ENCODE measurements around the gene PLOD3.
"Not testable (repeated sequence)": the region's sequence is repeated elsewhere in the genome, so short reads cannot be mapped to it uniquely, and the experiment has no call there.

Gene PLOD3

DNA sequence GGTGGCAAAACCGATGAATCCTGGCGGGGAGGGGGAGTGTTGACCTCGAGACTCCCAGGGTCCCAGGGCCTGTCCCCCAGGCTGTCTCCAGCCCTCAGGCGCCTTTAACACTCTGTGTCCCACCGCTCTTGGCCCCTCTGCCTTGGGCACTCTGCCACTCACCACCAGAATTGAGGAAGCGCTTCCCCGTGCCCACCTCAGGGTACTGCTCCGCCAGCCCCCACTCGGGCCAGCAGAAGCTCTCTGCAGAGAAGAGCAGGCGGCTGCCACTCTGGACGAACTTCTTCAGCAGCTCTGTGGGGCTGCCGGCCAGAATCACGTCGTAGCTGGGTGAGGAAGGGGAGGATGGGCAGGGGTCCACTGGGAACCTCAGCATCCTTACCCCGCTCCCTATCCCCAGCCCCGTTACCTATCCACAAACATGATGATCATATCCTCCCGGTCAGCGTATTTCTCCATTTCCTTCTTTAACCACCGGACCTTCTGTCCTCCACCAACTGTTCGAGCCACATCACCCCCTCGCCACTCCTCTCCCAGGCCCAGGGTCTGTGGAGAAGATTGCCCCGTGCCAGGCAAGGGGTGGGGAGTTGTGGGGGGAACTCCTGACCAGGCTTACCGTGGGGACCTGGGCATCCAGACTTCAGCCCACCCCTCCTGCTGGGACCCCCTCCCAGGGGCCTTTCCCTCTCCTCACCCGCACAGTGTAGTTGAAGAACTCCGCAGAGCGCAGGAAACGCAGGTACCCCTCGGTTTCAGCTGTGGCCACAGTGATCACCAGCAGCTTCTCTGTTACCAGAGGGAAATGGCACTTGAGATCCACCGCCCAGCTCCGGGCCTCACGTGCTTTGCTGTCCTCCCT lies 1.2 kb downstream of the PLOD3 start:
- Histone ChIP-seq H3K27me3 (ENCODE audit: control insufficient read depth, insufficient read depth, low read length) (no peaks in the 10 kb centered on the region), H3K27ac (ENCODE audit: low read depth, low read length) (no peak overlapping the region), H3K36me3 (ENCODE audit: control insufficient read depth, insufficient read depth, low read length) (peaks cover 5% of the 10 kb centered on the region), H3K4me1 (ENCODE audit: control insufficient read depth, insufficient read depth, low read length) (peaks cover 13% of the 10 kb centered on the region), H3K9ac (ENCODE audit: low read length) (peak overlapping the region; percentile 69), H3K4me3 (ENCODE audit: low read length) (peak overlapping the region; percentile 80)

DNA sequence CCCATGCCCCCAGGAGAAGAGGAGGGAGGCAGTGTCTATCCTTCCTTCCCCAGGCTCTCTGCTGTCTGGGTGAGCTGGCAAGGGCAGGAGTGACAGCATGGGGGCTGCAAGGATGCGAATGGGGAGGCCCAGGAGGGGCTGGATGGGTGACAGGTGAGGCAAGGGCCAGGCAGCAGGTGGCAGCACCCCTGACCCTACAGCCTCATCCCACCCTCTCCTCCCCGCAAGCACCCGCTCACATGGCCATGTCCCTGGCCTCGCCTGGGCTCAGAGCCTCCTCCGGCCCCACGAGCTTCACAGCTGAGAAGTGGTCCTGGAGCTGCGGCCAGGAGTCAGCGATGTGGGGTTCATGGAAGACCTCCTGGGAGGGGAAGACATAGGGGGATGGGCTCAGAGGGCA lies 5.4 kb downstream of the PLOD3 start:
- Histone ChIP-seq H3K27me3 (ENCODE audit: control insufficient read depth, insufficient read depth, low read length) (no peaks in the 10 kb centered on the region), H3K36me3 (ENCODE audit: control insufficient read depth, insufficient read depth, low read length) (peaks cover 15% of the 10 kb centered on the region), H3K9ac (ENCODE audit: low read length) (no peak overlapping the region), H3K4me1 (ENCODE audit: control insufficient read depth, insufficient read depth, low read length) (peaks cover 8% of the 10 kb centered on the region), H3K4me3 (ENCODE audit: low read length) (no peak overlapping the region), H3K27ac (ENCODE audit: low read depth, low read length) (no peak overlapping the region)

DNA sequence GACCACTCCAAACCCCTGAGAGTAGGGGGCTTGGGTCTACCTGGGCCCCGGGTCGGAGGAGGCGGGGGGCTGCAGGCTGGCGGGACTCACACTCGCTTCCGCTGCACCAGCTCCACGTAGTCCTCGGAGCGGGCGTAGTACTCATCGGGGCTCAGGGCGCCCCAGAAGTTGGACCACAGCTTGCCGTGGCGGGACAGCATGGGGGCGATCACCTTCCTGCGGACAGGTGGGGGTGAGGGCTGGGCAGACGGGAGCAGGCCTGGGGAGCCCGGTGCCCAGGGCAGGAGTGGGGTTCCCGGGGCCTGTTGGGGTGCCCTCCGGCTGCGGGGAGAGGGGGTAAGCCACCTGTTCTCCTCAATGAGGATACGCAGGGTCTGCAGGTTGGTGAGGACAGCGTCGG lies 5.9 kb downstream of the PLOD3 start:
- no peak overlapping the region for H3K9ac ChIP-seq (ENCODE audit: low read length)
- no peak overlapping the region for H3K4me3 ChIP-seq (ENCODE audit: low read length)
- no peak overlapping the region for H3K27ac ChIP-seq (ENCODE audit: low read depth, low read length)
- H3K27me3 ChIP-seq (ENCODE audit: control insufficient read depth, insufficient read depth, low read length) = no peaks in the 10 kb centered on the region
- peaks cover 6% of the 10 kb centered on the region for H3K4me1 ChIP-seq (ENCODE audit: control insufficient read depth, insufficient read depth, low read length)
- H3K36me3 ChIP-seq (ENCODE audit: control insufficient read depth, insufficient read depth, low read length) = peaks cover 16% of the 10 kb centered on the region

DNA sequence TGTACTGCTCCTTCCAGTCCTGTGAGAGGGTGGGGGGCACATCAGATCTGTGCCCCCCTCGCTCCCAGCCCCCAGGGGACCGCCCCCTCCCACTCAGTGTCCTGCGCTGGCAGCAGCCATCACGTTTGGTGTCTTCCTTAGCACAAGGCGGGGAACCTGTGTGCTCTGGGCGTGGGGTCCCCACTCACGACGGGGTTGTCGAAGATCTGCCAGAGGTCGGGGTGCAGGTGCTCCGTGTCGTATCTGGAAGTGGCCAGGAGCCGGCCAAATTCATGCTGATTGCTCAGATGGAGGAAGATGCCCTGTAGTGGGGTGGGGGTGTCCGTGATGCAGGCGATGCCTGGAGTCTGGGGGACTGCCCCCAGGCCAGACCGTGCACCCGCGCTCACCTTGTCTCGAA lies 7.2 kb downstream of the PLOD3 start:
- Histone ChIP-seq H3K9ac (ENCODE audit: low read length) (no peak overlapping the region), H3K27ac (ENCODE audit: low read depth, low read length) (no peak overlapping the region), H3K36me3 (ENCODE audit: control insufficient read depth, insufficient read depth, low read length) (peaks cover 16% of the 10 kb centered on the region), H3K4me1 (ENCODE audit: control insufficient read depth, insufficient read depth, low read length) (no peaks in the 10 kb centered on the region), H3K27me3 (ENCODE audit: control insufficient read depth, insufficient read depth, low read length) (no peaks in the 10 kb centered on the region), H3K4me3 (ENCODE audit: low read length) (no peak overlapping the region)

DNA sequence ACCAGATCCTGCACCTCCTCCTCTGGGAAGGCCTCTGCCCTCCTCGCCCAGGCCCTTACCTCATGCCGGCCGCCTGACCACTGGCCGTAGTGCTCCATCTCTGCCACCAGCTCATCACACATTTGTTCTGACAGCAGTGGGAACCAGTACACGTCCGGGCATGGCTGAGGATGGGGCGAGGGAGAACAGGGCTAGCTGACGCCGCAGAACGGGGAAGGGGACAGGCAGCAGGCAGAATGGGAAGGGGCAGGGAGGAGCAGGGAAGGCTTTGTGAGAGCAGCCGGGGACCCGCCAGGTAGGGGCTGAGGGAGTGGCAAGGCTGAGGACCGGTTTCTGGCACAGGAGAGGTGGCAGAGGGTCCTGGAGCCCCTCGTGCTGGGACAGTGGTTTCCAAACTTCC lies 8.6 kb downstream of the PLOD3 start:
- Histone ChIP-seq H3K4me1 (ENCODE audit: control insufficient read depth, insufficient read depth, low read length) (no peaks in the 10 kb centered on the region), H3K36me3 (ENCODE audit: control insufficient read depth, insufficient read depth, low read length) (peaks cover 16% of the 10 kb centered on the region), H3K27ac (ENCODE audit: low read depth, low read length) (no peak overlapping the region), H3K4me3 (ENCODE audit: low read length) (no peak overlapping the region), H3K27me3 (ENCODE audit: control insufficient read depth, insufficient read depth, low read length) (no peaks in the 10 kb centered on the region), H3K9ac (ENCODE audit: low read length) (no peak overlapping the region)

DNA sequence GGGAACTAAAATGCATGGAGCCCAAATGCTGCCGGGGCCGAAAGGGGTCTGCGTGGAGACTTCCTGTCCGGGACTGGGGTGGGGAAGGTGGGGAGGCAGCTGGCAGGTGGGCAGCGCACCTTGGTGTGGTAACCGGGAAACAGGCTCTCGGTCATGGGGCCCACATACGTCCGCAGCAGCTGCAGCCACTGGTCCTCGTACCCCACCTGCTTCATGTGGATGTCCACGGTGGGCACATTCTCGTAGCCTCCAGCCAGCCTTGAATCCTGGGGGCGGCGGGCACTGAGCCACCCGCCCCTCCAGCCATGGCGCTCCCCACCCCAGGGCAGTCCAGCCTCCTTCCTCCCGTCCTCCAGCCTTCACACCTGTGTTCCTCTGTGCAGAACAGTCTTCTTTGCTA lies 9.9 kb downstream of the PLOD3 start:
- Histone ChIP-seq H3K4me1 (ENCODE audit: control insufficient read depth, insufficient read depth, low read length) (no peaks in the 10 kb centered on the region), H3K9ac (ENCODE audit: low read length) (no peak overlapping the region), H3K4me3 (ENCODE audit: low read length) (no peak overlapping the region), H3K27me3 (ENCODE audit: control insufficient read depth, insufficient read depth, low read length) (no peaks in the 10 kb centered on the region), H3K36me3 (ENCODE audit: control insufficient read depth, insufficient read depth, low read length) (peaks cover 16% of the 10 kb centered on the region), H3K27ac (ENCODE audit: low read depth, low read length) (no peak overlapping the region)

DNA sequence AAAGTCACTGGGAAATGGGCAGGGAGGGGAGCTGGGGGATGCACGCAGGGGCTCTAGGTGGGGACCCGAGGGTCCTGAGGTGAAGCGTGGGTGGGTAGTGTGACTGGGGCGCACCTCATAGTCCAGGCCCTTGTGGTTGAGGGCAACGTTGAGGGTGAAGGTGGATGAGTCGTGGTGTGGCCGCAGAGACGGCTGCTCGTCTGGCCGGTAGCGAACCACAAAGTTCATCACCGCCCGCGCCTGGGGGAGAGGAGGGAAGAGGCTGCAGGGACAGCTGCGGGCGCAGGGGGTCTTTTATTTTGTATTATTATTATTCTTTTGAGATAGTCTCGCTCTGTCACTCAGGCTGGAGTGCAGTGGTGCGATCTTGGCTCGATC lies 10.7 kb downstream of the PLOD3 start:
- Histone ChIP-seq H3K27me3 (ENCODE audit: control insufficient read depth, insufficient read depth, low read length) (no peaks in the 10 kb centered on the region), H3K4me1 (ENCODE audit: control insufficient read depth, insufficient read depth, low read length) (no peaks in the 10 kb centered on the region), H3K4me3 (ENCODE audit: low read length) (no peak overlapping the region), H3K36me3 (ENCODE audit: control insufficient read depth, insufficient read depth, low read length) (peaks cover 11% of the 10 kb centered on the region), H3K9ac (ENCODE audit: low read length) (no peak overlapping the region), H3K27ac (ENCODE audit: low read depth, low read length) (no peak overlapping the region)

DNA sequence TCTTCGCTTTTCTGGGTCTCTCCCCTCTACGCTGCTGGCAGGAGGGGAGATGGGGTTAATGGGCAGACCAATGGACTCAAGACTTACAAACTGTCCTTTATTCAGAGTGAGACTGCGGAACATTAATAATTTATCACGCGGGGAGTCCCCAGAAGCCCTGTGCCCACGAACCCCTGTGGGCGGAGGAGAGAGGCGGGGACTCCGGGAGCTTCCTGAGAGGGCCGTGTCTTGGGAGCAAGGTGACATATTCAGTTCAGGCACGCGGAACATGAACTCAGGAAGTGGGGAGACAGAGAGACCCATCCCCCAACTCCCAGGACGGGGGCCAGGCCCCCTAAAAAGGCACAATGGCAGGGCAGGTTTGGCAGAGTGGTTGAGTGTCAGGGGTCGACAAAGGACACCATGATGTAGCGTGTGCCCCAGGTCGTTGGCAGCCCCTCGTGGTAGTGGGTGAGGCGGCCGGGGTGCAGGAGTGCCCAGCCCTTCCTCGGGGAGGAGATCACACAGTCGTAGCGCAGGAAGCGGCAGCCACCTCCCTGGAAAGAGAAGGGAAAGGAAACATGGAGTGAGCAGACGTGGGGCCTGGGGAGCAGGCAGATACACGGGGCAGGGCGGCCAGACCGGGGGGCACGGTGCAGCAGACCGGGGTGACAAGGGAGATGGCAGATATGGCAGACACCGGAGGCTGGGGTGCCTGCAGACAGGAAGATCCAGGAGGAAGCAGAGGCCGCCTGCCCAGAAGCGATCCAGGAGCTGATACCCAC lies 11.3 kb downstream of the PLOD3 start:
- Histone ChIP-seq H3K27me3 (ENCODE audit: control insufficient read depth, insufficient read depth, low read length) (peaks cover under 1% of the 10 kb centered on the region), H3K4me1 (ENCODE audit: control insufficient read depth, insufficient read depth, low read length) (no peaks in the 10 kb centered on the region), H3K4me3 (ENCODE audit: low read length) (no peak overlapping the region), H3K27ac (ENCODE audit: low read depth, low read length) (no peak overlapping the region), H3K9ac (ENCODE audit: low read length) (no peak overlapping the region), H3K36me3 (ENCODE audit: control insufficient read depth, insufficient read depth, low read length) (peaks cover 11% of the 10 kb centered on the region)

DNA sequence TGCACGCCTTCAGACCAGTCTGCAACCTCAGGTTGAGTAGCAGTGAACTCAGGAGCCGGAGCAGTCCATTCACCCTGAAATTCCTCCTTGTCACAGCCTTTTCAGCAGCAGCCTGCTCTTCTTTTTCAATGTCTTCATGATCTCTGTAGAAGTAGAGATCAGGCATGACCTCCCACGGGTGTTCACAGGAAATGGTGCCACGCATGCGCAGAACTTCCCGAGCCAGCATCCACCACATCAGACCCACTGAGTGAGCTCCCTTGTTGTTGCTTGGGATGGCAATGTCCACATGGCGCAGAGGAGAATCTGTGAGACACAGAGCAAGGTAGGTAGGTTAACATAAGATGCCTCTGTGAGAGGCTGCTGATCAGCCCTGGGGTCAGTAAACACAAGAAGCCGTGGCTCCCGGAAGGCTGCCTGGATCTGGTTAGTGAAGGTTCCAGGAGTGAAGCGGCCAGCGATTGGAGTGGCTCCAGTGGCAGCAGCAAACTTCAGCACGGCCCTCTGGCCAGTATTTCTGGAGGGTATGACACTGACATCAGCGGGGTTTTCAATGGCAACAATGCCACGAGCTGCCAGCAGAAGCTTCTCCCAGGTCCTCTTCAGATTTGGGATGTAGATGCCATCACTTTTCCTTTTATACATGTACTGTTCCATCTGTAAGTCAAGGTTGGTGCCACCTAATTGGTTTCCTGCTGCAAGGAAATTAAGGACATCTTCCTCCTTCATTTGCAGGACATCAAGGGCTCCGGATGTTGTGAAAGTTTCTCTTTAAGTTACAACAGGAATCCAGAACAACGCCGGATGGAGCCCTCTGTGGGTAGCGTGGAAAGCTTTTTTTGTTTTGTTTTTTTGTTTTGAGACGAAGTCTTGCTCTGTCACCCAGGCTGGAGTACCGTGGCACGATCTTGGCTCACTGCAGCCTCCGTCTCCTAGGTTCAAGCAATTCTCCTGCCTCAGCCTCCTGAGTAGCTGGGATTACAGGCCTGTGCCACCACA lies 13.3 kb downstream of the PLOD3 start:
- not testable (repeated sequence) for H3K4me1 ChIP-seq (ENCODE audit: control insufficient read depth, insufficient read depth, low read length); H3K27me3 ChIP-seq (ENCODE audit: control insufficient read depth, insufficient read depth, low read length); H3K27ac ChIP-seq (ENCODE audit: low read depth, low read length); H3K4me3 ChIP-seq (ENCODE audit: low read length); H3K36me3 ChIP-seq (ENCODE audit: control insufficient read depth, insufficient read depth, low read length); H3K9ac ChIP-seq (ENCODE audit: low read length)

DNA sequence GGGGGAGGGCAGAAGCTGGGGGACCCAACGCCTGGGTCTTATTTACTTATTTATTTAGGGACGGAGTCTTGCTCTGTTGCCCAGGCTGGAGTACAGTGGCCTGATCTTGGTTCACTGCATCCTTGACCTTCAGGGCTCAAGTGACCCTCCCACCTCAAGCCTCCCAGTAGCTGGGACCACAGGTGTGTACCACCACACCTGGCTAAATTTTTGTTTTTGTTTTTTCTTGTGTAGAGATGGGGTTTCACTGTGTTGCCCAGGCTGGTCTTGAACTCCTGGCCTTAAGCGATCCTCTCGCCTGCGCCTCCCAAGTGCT lies 14.8 kb downstream of the PLOD3 start:
- H3K9ac ChIP-seq (ENCODE audit: low read length) = no peak overlapping the region
- H3K27me3 ChIP-seq (ENCODE audit: control insufficient read depth, insufficient read depth, low read length) = peaks cover 8% of the 10 kb centered on the region
- peaks cover 2% of the 10 kb centered on the region for H3K36me3 ChIP-seq (ENCODE audit: control insufficient read depth, insufficient read depth, low read length)
- H3K4me1 ChIP-seq (ENCODE audit: control insufficient read depth, insufficient read depth, low read length) = no peaks in the 10 kb centered on the region
- H3K4me3 ChIP-seq (ENCODE audit: low read length) = no peak overlapping the region
- no peak overlapping the region for H3K27ac ChIP-seq (ENCODE audit: low read depth, low read length)

DNA sequence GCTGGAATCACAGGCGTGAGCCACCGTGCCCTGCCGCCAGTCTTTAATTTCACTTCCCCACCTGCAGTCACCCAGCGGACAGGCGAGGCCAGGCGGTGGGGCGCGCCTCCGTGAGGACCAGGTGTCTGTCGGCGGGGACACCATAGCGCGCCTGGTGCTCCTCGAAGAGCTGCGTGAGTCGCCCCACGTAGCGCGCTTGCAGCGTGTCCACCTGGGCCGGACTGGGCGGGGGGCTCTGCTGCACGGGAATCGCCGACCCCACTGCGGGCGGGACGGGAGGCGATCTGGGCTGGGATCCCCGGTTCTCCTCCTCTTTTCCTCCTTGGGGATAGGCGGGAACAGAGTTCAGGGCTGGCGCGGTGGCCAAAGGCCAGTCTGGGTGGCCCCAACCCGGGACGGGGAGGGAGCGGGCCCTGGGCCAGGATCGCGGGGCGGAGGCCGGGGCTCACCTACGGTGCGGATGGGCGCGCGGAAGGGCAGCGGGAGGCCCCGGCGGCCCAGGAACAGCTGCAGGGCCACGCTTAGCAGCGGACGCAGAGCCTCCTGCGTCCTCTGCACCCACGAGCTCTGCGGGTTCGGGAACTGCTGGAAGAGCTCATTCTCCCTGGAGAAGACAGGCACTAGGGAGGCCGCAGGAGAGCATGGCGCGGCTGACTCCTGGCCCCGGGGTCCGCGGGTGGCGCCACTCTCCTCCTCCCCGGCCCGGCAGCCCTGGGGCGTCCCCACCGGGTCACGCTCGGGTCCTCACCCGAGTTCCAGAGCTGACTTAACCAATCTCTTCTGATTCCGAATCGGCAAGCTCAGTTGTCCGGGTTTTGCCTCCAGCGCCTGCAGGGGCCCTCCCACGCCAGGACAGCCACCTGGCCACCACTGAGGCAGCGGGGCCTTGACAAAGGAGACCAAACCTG lies 15.4 kb downstream of the PLOD3 start:
- no peaks in the 10 kb centered on the region for H3K4me1 ChIP-seq (ENCODE audit: control insufficient read depth, insufficient read depth, low read length)
- no peak overlapping the region for H3K27ac ChIP-seq (ENCODE audit: low read depth, low read length)
- no peak overlapping the region for H3K9ac ChIP-seq (ENCODE audit: low read length)
- peaks cover 2% of the 10 kb centered on the region for H3K36me3 ChIP-seq (ENCODE audit: control insufficient read depth, insufficient read depth, low read length)
- peaks cover 8% of the 10 kb centered on the region for H3K27me3 ChIP-seq (ENCODE audit: control insufficient read depth, insufficient read depth, low read length)
- peak overlapping the region; percentile 38 for H3K4me3 ChIP-seq (ENCODE audit: low read length)

Data from rectal smooth muscle tissue (tissue), 1 donor.